ENCODE measurements around the gene APOBEC2.

APOBEC2 gene

GRCh38 chr6:41039060-41039998, 13.7 kb upstream of the APOBEC2 start, which contains the start of gene UNC5CL:
UNC5CL (minus strand) TSS chr6:41039221; CDS start chr6:41035074, 4,147 bp downstream.
- peak; percentile 86 for TF ChIP-seq CTCF (conservative IDR thresholded peaks at IDR 0.05)
- H3K27ac ChIP-seq: no peak within 1 kb of the TSS

GRCh38 chr6:41040101-41040939, 12.7 kb upstream of the APOBEC2 start:
- no peak for TF ChIP-seq CTCF (conservative IDR thresholded peaks at IDR 0.05)
- no peak overlapping the region for H3K27ac ChIP-seq

GRCh38 chr6:41040940-41041536, 12.0 kb upstream of the APOBEC2 start:
- no peak for TF ChIP-seq CTCF (conservative IDR thresholded peaks at IDR 0.05)
- H3K27ac ChIP-seq: no peak overlapping the region

GRCh38 chr6:41042226-41043055, 10.6 kb upstream of the APOBEC2 start, which contains the start of gene TSPO2:
TSPO2 (plus strand) TSS chr6:41042467; CDS start chr6:41042986, 519 bp downstream.
- no peak within 1 kb of the TSS for H3K27ac ChIP-seq
- no peak for TF ChIP-seq CTCF (conservative IDR thresholded peaks at IDR 0.05)

- no peak for TF ChIP-seq CTCF (conservative IDR thresholded peaks at IDR 0.05)
- H3K27ac ChIP-seq: no peak overlapping the region
Measured at GRCh38 chr6:41043151-41043550, 9.9 kb upstream of the APOBEC2 start.

- TF ChIP-seq CTCF (conservative IDR thresholded peaks at IDR 0.05): no peak
- H3K27ac ChIP-seq: no peak overlapping the region
Measured at GRCh38 chr6:41045664-41046063, 7.3 kb upstream of the APOBEC2 start.
